NCI-H446 (cell line): ENCODE measurements around the gene PES1.
A peak's percentile ranks its signal among the peaks of the same experiment; 100 is the strongest.
"Not testable (repeated sequence)": the region's sequence is repeated elsewhere in the genome, so short reads cannot be mapped to it uniquely, and the experiment has no call there.

ENCODE experiments used
- DNase-seq, 2 experiments: peaks; one replicate each; lab custom pipeline; 2025; lab: John Stamatoyannopoulos, UW

Gene PES1

GRCh38 chr22:30607939-30608338 lies 16.2 kb upstream of the PES1 start:
- DNase-seq, result no peak

DNA sequence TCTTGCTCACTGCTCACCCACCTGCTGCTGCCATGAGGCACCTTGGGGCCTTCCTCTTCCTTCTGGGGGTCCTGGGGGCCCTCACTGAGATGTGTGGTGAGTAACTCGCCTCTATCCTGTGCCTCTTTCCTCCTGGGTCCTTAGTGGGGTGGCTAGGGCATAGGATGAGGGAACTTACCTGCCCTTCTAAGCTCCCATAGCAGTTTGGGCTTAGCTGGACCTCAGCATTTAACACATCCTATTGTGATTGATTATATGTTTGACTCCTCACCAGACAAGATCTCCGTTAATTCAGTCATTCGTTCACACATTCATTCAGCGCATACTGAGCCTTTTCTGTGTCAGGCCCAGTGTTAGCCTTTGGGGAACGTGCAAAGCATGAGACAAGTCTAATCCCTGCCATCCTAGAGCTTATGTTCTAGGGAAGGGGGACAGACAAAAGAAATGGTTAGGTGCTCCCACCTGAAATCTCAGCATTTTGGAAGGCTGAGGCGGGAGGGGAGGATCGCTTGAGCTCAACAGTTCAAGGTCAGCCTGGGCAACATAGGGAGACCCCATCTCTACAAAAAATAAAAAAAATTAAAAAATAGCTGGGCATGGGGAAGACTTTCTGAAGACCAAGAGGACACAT lies 15.7 kb upstream of the PES1 start:
- no peak for DNase-seq

DNA sequence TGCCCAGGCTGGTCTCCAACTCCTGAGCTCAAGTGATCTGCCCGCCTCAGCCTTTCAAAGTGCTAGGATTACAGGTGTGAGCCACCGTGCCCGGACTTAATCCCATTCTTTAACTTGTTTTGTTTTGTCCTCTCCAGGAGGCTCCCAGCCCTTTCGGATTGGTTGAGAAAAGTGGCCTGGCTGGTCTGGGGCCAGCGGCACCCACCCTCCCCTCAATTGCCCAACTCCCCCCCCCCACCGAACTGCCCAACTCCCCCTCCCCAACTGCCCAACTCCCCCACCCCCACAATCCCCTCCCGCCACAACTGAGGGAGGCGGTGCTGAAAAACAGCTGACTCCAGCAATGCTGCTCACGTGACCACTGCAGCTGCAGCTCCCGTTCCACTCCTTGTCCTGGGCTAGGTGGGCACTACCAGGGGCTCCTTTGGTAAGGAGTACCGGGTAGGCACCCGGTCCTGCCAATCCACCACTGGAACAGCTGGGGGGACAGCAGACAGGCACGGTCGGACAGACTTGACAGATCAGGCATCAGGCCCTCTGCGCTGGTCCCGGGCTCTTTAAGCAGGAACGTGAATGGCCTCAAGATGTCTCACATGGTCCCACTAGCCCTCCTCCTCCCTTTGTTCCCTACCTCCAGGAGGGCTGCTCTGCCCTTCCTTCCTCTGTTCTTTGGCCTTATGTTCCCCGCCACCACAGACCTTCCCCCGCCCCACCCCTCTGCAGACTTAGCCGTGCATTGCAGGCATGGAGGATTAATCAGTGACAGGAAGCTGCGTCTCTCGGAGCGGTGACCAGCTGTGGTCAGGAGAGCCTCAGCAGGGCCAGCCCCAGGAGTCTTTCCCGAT lies 15.0 kb upstream of the PES1 start, which contains the start of gene TCN2:
TSS of gene TCN2 (plus strand) at position 720 of the 845 bp plus-strand sequence. CDS start 158 bp downstream, outside the sequence.
- DNase-seq, result no peak

DNA sequence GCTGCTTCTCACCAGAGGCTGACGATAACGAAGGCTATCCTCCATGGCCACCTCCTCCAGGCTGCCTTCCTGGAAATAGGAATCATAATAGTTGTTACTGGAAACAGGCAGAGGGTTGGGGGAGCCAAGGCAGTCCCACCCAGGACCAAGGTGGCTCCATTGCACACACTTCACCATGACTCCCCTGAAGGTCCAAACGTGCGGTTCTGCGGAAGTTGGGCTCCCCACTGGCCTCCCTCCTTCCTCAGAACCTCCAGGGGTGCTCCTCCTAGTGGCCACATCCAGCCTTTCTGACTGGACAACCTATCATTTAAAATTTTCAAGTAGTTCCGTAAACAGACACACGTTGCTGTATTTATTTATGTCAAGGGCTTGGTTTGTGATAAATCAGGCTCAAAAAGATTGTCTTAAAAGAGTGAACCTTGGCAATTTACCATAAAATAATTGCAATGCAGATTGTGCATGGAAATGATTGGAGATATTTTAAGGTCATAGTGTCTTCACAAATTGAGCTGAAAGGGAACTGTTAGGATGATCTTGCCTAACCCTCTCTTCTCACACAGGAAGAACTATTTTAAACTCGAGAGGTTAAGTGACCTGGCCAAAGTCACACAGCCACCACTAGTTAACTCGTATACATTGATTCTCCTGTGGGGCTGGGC lies 13.9 kb upstream of the PES1 start:
- DNase-seq, result peak; percentile 16 to 24

GRCh38 chr22:30604723-30605122 lies 13.0 kb upstream of the PES1 start:
- DNase-seq, result no peak

- no peak for DNase-seq
Measured at GRCh38 chr22:30603801-30604200, 12.1 kb upstream of the PES1 start.

GRCh38 chr22:30602049-30602448 lies 10.3 kb upstream of the PES1 start:
- DNase-seq, result peak in 1 of 2 experiments; percentile 36

GRCh38 chr22:30601464-30601863 lies 9.8 kb upstream of the PES1 start:
- DNase-seq, result no peak

DNA sequence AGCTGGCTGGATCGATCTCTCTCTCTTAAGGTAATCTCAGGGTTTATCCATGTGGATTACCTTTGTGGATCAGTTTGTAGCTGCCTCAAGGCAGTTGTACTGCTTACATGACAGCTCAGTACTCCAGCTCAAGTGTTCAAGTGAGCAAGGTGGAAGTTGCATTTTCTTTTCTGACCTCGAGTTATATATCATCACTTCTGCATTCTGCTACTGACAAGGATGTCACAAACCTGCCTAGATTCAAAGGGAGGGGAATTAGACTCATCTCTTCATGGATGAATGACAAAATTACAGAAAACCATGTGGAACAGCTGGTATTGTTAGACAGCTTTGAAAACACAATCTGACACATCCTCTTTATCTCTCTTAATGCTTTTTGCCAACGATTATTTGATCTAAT lies 9.2 kb upstream of the PES1 start:
- no peak for DNase-seq

GRCh38 chr22:30598986-30599385 lies 7.3 kb upstream of the PES1 start:
- no peak for DNase-seq

DNA sequence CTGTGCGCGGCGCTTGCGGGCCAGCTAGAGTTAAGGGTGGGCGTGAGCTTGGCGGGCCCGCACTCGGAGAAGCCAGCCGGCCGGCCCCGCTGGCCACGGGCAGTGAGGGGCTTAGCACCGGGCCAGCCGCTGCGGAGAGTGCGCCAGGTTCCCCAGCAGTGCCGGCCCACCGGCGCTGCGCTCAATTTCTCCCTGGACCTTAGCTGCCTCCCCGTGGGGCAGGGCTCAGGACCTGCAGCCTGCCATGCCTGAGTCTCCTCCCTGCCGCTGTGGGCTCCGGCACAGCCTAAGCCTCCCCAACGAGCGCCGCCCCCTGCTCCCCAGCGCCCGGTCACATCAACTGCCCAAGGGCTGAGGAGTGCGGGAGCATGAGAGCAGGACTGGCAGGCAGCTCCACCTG lies 5.2 kb upstream of the PES1 start:
- DNase-seq, result no peak

DNA sequence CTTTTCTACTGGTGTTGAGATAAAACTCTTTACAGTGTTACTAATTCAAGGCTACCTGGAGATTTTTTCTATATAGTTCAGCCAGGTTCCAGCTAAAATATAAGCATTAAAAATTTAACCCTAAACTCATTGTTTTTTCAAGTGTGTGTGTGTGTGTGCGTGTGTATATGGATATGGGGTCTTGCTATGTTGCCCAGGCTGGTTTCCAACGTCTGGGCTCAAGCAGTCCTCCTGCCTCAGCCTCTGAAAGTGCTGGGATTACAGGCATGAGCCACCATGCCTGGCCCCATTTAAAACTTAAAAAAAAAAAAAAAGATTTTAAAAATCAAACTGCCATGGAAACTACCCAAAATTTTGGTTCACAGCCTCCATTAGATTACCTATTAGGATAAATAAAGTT lies 4.5 kb upstream of the PES1 start:
- no peak for DNase-seq

GRCh38 chr22:30592360-30592713 lies 627 bp upstream of the PES1 start:
- not testable (repeated sequence) for DNase-seq

GRCh38 chr22:30591191-30591587 lies 521 bp downstream of the PES1 start:
- DNase-seq, result no peak

DNA sequence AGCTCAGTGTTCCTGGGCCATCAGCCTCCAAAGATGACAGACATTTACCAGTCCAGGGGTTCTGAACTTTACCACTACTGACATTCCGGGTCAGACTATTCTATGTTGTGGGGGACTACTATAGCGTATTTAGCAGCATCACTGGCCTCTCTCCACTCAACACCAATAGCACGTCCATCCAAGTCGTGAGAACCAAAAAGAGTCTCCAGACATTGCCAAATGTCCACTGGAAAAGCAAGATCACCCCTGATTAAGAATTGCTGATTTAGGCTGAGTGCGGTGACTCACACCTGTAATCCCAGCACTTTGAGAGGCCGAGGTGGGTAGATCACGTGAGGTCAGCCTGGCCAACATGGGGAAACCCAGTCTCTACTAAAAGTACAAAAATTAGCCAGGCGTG lies 5.3 kb downstream of the PES1 start:
- DNase-seq, result no peak

DNA sequence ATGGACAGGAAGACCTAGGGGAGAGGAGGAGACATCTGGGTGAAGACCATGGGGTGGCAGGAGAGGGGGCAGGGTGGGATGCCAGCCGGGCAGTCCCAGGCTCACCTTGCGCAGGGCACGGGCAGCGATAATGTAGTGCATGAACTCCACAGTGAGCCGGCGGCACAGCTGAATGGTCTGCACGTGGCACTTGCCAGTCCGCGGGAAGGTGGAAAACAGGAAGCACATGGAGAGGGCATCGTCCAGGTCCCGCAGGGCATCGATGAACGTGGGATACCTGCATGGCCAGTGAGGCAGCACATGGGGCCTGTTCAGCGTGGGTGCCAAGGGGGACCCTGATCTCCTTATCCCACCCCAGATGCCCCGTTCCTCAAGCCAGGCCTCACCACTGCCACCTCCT lies 7.3 kb downstream of the PES1 start:
- no peak for DNase-seq

- no peak for DNase-seq
Measured at GRCh38 chr22:30582788-30583545, 8.7 kb downstream of the PES1 start.

DNA sequence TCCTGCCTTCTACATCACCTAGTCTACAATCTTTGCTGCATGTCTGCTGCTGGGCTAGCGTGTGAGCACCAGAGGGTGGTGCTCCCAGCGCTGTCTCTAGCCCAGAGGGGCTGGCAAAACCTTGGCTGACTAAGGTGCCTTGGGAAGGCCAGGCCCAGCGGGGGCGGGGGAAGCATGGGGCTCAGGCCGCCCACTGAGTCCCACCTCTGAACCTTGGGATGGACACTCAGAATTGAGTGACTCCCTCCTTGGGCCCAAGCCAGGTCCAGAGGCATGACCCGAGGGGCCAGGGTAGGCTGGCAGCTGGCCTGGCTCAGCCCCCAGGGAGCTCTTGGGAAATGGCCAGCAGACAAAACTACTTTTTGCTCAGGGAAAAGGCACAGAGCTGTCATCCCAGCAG lies 9.7 kb downstream of the PES1 start:
- DNase-seq, result no peak

GRCh38 chr22:30580896-30581295 lies 10.8 kb downstream of the PES1 start:
- DNase-seq, result no peak

DNA sequence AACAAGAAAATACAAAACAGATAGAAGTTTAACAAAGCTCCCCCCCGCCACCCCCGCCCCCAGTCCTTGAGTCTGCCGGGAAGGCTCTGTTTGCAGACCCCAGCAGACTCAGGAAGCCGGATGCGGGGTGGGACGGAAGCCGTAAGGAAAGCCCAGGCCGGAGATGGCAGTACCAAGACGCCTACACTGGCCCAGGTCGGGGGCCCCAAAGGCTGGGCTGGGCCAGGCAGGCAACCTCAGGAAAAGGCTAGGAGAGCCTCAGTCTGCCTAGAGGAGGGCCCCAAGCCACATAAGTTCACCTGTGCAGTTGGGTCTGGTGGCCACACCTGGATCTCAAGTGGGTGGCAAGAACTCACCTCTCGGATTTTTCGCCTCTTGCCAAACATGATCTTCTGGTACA lies 13.2 kb downstream of the PES1 start:
- no peak for DNase-seq

- no peak for DNase-seq
Measured at GRCh38 chr22:30575859-30576258, 15.9 kb downstream of the PES1 start.

- DNase-seq, result no peak
Measured at GRCh38 chr22:30574997-30575671, 16.6 kb downstream of the PES1 start.
